NCI-H1105 treated with DMSO at 0.1 percent for 48 hours (cell line): Measurements from ENCODE around the gene CYP2A7.
"Not testable (repeated sequence)": the region's sequence is repeated elsewhere in the genome, so short reads cannot be mapped to it uniquely, and the experiment has no call there.

ENCODE experiments used
- DNase-seq: peaks from one replicate; lab custom pipeline; 2025; lab: John Stamatoyannopoulos, UW

The CYP2A7 gene

DNA sequence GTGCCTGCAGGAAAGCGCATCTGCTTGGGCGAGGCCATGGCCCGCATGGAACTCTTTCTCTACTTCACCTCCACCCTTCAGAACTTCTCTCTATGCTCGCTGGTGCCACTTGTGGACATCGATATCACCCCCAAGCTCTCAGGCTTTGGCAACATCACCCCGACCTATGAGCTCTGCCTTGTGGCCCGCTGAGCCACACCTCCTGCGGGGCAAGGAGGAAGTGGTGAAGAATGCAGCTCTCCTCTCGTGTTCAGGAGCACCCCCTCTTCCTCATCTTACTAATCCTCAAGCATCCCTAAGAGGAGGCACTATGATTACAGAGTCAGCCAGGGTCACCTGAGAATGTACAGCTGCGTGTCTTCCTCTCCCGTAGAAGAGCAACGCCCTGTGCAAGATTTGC is 17.9 kb upstream of the CYP2A7 start:
- DNase-seq: not testable (repeated sequence)

DNA sequence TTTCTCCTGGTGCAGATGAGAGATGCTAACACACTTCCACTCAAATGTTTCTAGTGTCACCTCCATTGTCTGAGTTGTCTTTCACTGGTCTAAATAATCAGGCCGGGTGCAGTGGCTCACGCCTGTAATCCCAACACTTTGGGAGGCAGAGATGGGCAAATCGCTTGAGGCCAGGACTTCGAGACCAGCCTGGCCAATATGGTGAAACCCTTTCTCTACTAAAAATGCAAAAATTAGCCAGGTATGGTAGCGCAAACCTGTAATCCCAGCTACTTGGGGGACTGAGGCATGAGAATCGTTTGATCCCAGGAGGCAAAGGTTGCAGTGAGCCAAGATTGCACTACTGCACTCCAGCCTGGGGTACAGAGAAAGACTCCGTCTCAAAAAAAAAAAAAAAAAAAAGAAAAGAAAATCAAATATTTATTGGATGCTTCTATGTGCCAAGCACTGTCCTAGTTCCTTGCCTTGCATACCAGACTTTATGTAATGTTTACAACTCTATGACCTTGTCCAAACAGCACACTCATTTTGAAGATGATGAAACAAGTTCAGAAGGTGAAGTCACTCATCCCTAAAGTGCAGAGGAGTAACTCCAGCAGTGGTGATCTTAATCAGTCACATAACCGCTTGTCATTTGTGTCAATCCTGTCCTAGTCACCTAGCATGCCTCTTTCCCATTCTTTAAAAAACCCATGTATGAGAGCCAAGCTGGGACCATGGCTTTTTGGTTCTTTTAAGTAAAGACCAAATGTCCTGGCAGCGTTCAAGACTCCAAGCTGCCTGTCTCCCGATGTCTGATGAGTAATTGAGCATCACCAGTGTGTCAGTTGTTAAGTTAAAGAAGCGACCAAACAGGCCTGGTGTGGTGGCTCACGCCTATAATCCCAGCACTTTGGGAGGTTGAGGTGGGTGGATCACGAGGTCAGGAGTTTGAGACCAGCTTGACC is 15.1 kb upstream of the CYP2A7 start:
- not testable (repeated sequence) for DNase-seq

DNA sequence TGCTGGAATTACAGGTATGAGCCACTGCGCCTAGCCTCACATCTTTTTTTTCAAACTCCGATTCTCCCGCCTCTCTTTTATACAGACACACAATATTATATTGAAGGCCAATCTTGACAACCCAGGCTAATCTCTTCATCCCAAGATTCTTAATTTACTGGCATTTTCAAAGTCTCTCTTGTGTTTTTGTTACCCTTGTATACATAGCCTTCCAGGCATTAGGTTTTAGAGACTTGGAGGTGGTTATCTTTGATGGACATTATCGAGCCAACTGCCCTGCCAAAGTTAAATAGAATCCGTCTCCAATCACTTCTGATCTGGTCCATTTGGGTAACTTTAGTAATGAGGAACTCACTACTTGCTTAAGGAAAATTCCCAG is 14.4 kb upstream of the CYP2A7 start:
- DNase-seq: no peak

- DNase-seq: no peak
Measured at GRCh38 chr19:40893112-40893511, 11.1 kb upstream of the CYP2A7 start.

- no peak for DNase-seq
Measured at GRCh38 chr19:40889366-40889765, 7.3 kb upstream of the CYP2A7 start.

DNA sequence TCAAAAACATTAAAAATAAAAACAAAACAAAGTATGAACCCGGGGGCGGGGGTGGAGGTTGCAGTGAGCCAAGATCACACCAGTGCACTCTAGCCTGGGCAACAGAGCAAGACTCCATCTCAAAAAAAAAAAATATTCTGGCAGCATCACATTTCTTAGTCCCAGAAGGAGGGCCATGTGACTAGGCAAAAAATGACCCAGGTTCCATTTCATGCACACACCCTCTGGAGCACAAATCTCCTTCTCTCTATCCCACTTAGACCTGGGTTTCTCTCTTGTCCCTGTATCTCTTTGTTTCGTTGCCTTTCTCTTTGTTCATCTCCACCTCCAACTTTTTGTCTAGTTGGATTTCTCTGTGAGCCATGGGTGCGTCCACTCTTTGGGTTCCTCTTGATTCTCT is 6.2 kb upstream of the CYP2A7 start:
- DNase-seq: no peak

DNA sequence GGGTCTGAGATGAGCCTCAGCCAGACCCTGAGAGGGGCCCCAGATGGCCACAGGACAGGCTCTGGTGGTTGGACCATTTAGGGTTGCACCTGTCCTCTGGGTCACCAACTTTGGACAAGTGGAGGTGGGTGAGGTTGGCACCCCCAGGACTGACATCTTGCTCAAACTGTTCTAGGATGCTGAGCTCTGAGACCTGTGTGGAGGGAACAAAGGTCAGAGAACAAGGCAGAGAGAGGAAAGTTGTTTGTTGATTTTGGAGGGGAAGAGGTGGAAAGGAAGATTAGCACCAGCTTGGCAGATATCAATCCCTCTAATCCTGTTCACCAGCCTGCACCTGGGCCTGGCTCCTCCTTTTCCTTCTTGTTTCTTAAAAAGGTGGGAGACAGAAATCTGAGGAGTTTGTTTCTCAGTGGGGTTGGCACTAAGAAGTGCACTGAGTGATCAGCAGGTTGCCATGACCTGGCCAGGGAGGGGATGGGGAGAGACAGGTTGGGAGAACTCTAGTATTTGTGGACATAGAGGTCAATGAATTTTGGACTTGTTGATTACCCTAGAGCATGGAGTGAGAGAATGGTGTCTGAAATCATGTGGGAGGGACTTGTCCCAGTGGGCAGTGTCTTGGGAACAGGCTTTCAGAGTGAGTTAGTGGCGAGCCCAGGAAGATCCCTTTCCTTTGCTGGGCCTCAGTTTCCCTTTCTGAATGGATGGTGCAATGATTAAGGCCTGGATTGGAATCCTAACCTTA is 2.3 kb upstream of the CYP2A7 start:
- DNase-seq: not testable (repeated sequence)

GRCh38 chr19:40879349-40879748 is 2.7 kb downstream of the CYP2A7 start:
- not testable (repeated sequence) for DNase-seq

GRCh38 chr19:40875526-40875951 is 6.5 kb downstream of the CYP2A7 start:
- DNase-seq: not testable (repeated sequence)

GRCh38 chr19:40874874-40875273 is 7.2 kb downstream of the CYP2A7 start:
- not testable (repeated sequence) for DNase-seq

DNA sequence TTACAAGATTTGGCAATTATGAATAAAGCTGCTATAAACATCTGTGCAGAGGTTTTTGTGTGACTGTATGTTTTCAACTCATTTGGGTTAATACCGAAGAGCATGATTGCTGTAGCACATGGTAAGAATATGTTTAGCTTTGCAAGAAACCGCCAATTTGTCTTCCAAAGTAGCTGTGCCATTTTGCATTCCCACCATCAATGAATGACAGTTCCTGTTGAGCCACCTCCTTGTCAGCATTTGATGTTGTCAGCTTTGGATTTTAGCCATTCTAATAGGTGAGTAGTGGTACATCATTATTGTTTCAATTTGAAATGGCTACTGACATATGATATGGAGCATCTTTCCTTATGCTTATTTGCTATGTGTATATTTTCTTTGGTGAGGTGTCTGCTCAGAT is 8.2 kb downstream of the CYP2A7 start:
- not testable (repeated sequence) for DNase-seq

DNA sequence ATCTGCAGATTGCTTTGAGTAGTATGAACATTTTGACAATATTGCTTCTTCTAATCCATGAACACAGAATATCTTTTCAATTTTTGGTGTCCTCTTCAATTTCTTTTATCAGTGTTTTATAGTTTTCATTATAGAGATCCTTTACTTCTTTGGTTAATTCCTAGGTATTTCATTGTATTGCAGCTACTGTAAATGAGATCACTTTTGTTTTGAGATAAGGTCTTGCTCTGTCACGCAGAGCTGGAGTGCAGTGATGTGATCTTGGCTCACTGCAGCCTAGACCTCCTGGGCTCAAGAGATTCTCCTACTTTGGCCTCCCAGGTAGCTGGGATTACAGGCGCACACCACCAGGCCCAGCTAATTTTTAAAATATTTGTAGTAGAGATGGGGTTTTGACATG is 9.8 kb downstream of the CYP2A7 start:
- DNase-seq: no peak

- no peak for DNase-seq
Measured at GRCh38 chr19:40867701-40868100, 14.3 kb downstream of the CYP2A7 start.

DNA sequence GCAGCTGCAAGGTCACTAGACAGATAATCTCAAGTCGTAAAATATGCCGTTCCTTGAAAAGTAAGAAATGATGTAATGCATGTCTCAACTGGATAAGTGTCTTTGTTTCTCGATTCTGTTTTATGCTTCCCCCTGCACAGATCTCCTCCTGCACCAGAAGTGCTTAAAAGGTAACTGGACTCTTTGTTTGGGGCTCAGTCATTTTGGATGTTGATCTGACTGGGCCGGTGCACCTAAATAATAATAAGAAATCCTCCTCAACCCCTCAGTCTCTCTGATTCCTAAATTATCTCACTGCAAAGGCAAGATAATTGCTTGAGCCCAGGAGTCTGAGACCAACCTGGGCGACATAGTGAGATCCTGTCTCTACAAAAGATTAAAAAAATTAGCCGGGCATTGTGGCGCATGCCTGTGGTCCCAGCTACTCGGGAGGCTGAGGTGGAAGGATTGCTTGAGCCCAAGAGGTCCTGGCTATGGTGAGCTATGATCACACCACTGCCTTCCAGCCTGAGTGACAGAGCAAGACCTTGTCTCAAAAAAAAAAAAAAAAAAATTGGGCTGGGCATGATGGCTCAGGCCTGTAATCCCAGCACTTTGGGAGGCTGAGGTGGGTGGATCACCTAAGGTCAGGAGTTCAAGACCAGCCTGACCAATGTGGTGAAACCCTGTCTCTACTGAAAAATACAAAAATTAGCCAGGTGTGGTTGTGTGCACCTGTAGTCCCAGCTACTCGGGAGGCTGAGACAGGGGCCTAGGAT is 17.1 kb downstream of the CYP2A7 start:
- DNase-seq: not testable (repeated sequence)

- DNase-seq: no peak
Measured at GRCh38 chr19:40862785-40863184, 19.2 kb downstream of the CYP2A7 start.

- no peak for DNase-seq
Measured at GRCh38 chr19:40862333-40862732, 19.7 kb downstream of the CYP2A7 start.

DNA sequence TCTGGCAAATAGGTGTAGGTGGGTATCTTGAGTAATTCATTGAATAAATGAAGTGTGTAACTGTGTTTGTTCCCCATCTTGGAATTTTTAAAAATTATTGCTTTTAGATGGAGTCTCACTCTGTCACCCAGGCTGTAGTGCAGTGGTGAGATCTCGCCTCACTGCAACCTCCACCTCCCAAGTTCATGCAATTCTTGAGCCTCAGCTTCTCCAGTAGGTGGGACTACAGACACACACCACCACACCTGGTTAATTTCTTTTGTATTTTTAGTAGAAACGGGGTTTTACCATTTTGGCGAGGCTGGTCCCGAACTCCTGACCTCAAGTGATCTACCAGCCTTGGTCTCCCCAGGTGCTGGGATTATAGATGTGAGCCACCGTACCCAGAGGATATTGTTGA is 23.9 kb downstream of the CYP2A7 start:
- DNase-seq: no peak

DNA sequence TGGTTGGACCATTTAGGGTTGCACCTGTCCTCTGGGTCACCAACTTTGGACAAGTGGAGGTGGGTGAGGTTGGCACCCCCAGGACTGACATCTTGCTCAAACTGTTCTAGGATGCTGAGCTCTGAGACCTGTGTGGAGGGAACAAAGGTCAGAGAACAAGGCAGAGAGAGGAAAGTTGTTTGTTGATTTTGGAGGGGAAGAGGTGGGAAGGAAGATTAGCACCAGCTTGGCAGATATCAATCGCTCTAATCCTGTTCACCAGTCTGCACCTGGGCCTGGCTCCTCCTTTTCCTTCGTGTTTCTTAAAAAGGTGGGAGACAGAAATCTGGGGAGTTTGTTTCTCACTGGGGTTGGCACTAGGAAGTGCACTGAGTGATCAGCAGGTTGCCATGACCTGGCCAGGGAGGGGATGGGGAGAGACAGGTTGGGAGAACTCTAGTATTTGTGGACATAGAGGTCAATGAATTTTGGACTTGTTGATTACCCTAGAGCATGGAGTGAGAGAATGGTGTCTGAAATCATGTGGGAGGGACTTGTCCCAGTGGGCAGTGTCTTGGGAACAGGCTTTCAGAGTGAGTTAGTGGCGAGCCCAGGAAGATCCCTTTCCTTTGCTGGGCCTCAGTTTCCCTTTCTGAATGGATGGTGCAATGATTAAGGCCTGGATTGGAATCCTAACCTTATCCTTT is 29.4 kb downstream of the CYP2A7 start:
- DNase-seq: not testable (repeated sequence)

DNA sequence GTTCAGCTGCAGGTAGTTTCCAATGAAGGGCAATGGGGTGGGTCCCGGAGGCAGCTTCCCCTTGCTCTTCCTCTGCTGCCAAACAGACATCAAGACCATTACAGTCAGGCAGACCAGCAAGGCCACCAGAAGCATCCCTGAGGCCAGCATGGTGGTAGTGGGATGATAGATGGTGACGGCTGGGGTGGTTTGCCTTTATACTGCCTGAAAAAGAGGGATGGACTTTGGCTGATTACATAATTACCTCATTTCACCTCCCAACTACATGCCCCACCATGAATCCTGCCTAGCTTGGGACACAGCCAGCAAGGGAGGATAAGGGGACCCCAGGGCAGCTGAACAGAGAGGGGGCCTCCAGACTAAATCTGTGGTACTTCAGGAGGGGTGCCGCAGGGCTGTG is 31.8 kb downstream of the CYP2A7 start, which contains the start of gene CYP2A6:
CYP2A6 (minus strand) TSS at position 171 of the 400 bp plus-strand sequence; CDS start at position 150, 21 bp downstream.
- DNase-seq: not testable (repeated sequence)

- DNase-seq: not testable (repeated sequence)
Measured at GRCh38 chr19:40846722-40847121, 35.3 kb downstream of the CYP2A7 start.

DNA sequence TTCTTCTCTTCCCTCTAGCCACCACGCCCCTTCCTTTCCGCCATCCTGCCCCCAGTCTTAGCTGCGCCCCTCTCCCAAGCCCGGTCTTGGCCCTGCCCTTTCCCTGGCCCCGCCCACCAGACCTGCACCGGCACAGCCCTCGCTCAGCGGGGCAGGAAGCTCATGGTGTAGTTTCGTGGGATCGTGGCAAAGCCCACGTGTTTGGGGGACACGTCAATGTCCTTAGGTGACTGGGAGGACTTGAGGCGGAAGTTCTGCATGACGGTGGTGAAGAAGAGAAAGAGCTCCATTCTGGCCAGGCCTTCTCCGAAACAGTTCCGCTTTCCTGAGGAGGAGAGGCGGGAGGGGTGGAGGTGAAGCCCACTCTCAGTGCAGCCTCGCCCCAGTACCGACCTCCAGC is 38.4 kb downstream of the CYP2A7 start:
- not testable (repeated sequence) for DNase-seq
